Measurements from ENCODE around the gene GPR26. TPM values are rescaled to one million over a fixed set of nuclear protein-coding genes. Genes with fewer than 3 reads are reported as not detected.
"Not testable (repeated sequence)": the region's sequence is repeated elsewhere in the genome, so short reads cannot be mapped to it uniquely, and the experiment has no call there.

GPR26 gene
- polyA plus RNA-seq, 1 of the 3 experiments (the other 2 are of a cell fraction) = not detected

DNA sequence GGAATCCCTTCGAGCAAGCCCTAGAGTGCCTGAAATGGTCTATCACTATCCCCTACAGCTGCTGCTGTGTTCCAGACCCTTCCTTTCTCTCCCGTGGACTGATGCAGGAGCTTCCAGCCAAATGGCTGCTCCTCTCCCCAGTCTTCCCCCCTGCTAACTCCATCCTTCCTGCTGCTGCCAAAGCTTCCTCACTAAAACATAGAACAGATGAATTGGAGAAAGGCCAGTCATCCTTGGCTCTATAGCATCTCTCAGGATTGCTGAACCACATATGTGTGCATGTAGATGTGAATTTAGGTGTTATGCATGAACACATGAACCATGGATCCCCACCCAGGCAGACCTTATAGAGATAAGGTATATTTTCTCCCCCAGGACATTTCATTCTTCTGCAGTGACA is 60.7 kb downstream of the GPR26 start:
- H3K36me3 ChIP-seq (replicated peaks in 1 of 2; ENCODE audit: control insufficient read depth in 1 of 2, insufficient read depth in 2 of 2, low read length in 1 of 2) = no peaks in the 10 kb centered on the region
- no peak overlapping the region for H3K27ac ChIP-seq (ENCODE audit: low read depth in 2 of 2, low read length in 1 of 2)
- H4K20me1 ChIP-seq (ENCODE audit: insufficient read depth) = no peaks in the 10 kb centered on the region
- no peak overlapping the region for H3K4me2 ChIP-seq
- no peaks in the 10 kb centered on the region for H3K9me3 ChIP-seq
- H3K4me3 ChIP-seq (ENCODE audit: low read depth in 2 of 2, low read length in 1 of 2) = no peak overlapping the region
- H3K9ac ChIP-seq = no peak overlapping the region
- ChIA-PET POLR2A (no interaction called here), CTCF (no interaction called here)
- no peak for TF ChIP-seq NRF1 (IDR thresholded peaks at IDR 0.05; ENCODE audit: low read depth, low read length)
- H3K9me2 ChIP-seq = no peaks in the 10 kb centered on the region
- DNase-seq = no peak
- no peaks in the 10 kb centered on the region for H3K79me2 ChIP-seq (ENCODE audit: insufficient read depth)
- H3K27me3 ChIP-seq (ENCODE audit: insufficient read depth) = no peaks in the 10 kb centered on the region
- H3F3A ChIP-seq (replicated peaks; ENCODE audit: insufficient read depth) = no peaks in the 10 kb centered on the region
- H3K4me1 ChIP-seq (ENCODE audit: control insufficient read depth in 1 of 2, insufficient read depth in 2 of 2, low read depth in 1 of 2, low read length in 1 of 2) = no peaks in the 10 kb centered on the region
- no peak overlapping the region for H2AFZ ChIP-seq (ENCODE audit: low read depth)
- 31% methylated on average over 1 of the region's 2 CpGs for WGBS (ENCODE audit: low lambda C conversion rate)

DNA sequence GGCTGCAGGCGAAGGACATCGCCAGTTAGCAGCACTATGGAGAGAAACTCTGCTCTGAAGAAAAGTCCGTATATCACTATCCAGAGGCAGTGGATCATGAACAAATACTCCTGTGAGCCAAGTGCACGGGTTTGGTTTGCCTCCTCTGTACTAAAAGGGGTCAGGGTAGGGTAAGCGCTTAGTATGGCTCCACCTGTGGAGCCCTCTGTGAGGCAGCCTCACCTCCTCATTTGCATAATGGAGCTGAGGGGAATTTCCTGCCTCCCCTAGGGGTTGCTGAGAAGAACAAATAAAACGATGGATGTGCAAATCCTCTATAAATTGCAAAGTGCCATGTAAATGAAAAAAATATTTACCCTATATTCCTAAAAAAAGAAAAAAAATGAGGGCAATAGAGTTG is 63.4 kb downstream of the GPR26 start:
- no peaks in the 10 kb centered on the region for H4K20me1 ChIP-seq (ENCODE audit: insufficient read depth)
- H3K4me1 ChIP-seq (ENCODE audit: control insufficient read depth in 1 of 2, insufficient read depth in 2 of 2, low read depth in 1 of 2, low read length in 1 of 2) = no peaks in the 10 kb centered on the region
- no peak overlapping the region for H2AFZ ChIP-seq (ENCODE audit: low read depth)
- no peaks in the 10 kb centered on the region for H3K9me3 ChIP-seq
- H3K27ac ChIP-seq (ENCODE audit: low read depth in 2 of 2, low read length in 1 of 2) = no peak overlapping the region
- no peak for TF ChIP-seq REST (IDR thresholded peaks at IDR 0.05; ENCODE audit: low read depth, low read length)
- TF ChIP-seq, protein P1, sequence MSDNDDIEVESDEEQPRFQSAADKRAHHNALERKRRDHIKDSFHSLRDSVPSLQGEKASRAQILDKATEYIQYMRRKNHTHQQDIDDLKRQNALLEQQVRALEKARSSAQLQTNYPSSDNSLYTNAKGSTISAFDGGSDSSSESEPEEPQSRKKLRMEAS (IDR thresholded peaks at IDR 0.05; ENCODE audit: low read depth) = no peak
- TF ChIP-seq SMC3 (IDR thresholded peaks at IDR 0.05; ENCODE audit: low read depth, low read length) = no peak
- no peak for TF ChIP-seq GABPA (IDR thresholded peaks at IDR 0.05; ENCODE audit: low read depth)
- no peak for TF ChIP-seq FOXM1 (IDR thresholded peaks at IDR 0.05; ENCODE audit: low read depth)
- no peak for TF ChIP-seq TAF1 (IDR thresholded peaks at IDR 0.05; ENCODE audit: borderline replicate concordance, low read depth, low read length)
- TF ChIP-seq TEAD4 (IDR thresholded peaks at IDR 0.05; ENCODE audit: borderline replicate concordance, insufficient read depth) = no peak
- TF ChIP-seq PBX3 (IDR thresholded peaks at IDR 0.05) = no peak
- TF ChIP-seq SIN3A (IDR thresholded peaks at IDR 0.05; ENCODE audit: borderline replicate concordance, low read depth, low read length) = no peak
- TF ChIP-seq FOSL2 (IDR thresholded peaks at IDR 0.05; ENCODE audit: borderline replicate concordance, low read depth) = no peak
- TF ChIP-seq NFIC (IDR thresholded peaks at IDR 0.05; ENCODE audit: borderline replicate concordance) = no peak
- no peak for TF ChIP-seq RFX5 (IDR thresholded peaks at IDR 0.05; ENCODE audit: low read length)
- DNase-seq = no peak
- no peaks in the 10 kb centered on the region for H3K36me3 ChIP-seq (replicated peaks in 1 of 2; ENCODE audit: control insufficient read depth in 1 of 2, insufficient read depth in 2 of 2, low read length in 1 of 2)
- WGBS (ENCODE audit: low lambda C conversion rate) = 37% methylated on average over 6 of the region's 6 CpGs
- H3K27me3 ChIP-seq (ENCODE audit: insufficient read depth) = no peaks in the 10 kb centered on the region
- no peaks in the 10 kb centered on the region for H3F3A ChIP-seq (replicated peaks; ENCODE audit: insufficient read depth)
- no peak overlapping the region for H3K4me2 ChIP-seq
- no peak overlapping the region for H3K9ac ChIP-seq
- POLR2A ChIA-PET = no interaction called here
- no peak overlapping the region for H3K4me3 ChIP-seq (ENCODE audit: low read depth in 2 of 2, low read length in 1 of 2)
- no peaks in the 10 kb centered on the region for H3K79me2 ChIP-seq (ENCODE audit: insufficient read depth)
- no peaks in the 10 kb centered on the region for H3K9me2 ChIP-seq
- CTCF ChIA-PET = no interaction called here

- POLR2A ChIA-PET = not testable (repeated sequence)
These were observed 70.8 kb downstream of the GPR26 start for GRCh38 chr10:123736917-123737316.

More at GRCh38 chr10:123736917-123737316, 70.8 kb downstream of the GPR26 start:
- H3K4me1 ChIP-seq (ENCODE audit: control insufficient read depth in 1 of 2, insufficient read depth in 2 of 2, low read depth in 1 of 2, low read length in 1 of 2); H3F3A ChIP-seq (replicated peaks; ENCODE audit: insufficient read depth); H3K79me2 ChIP-seq (ENCODE audit: insufficient read depth); CTCF ChIA-PET; H3K9me2 ChIP-seq; H3K36me3 ChIP-seq (replicated peaks in 1 of 2; ENCODE audit: control insufficient read depth in 1 of 2, insufficient read depth in 2 of 2, low read length in 1 of 2); H3K9ac ChIP-seq; H3K27ac ChIP-seq (ENCODE audit: low read depth in 2 of 2, low read length in 1 of 2); H4K20me1 ChIP-seq (ENCODE audit: insufficient read depth); H3K9me3 ChIP-seq; H3K4me3 ChIP-seq (ENCODE audit: low read depth in 2 of 2, low read length in 1 of 2); DNase-seq; H3K27me3 ChIP-seq (ENCODE audit: insufficient read depth); H3K4me2 ChIP-seq; H2AFZ ChIP-seq (ENCODE audit: low read depth): not testable (repeated sequence)
- 35% methylated on average over 4 of the region's 4 CpGs for WGBS (ENCODE audit: low lambda C conversion rate)
